Gastrocnemius medialis (tissue), 4 donors: ENCODE results near the gene FGF14.

Experiments
- CTCF ChIP-seq, 5 experiments: fragments of 450-650 bp in 3 of 5; fragments of 200-600 bp in 2 of 5; sonication (generic) in 2 of 5; IDR thresholded peaks in 4 of 5; conservative IDR thresholded peaks in 1 of 5; 1 replicate in 4 of 5; 2 replicates in 1 of 5; pipeline ENCODE4 v1.5.1; 2016 to 2019; ENCODE audit warnings: antibody characterized with exemption in 5 of 5, mild to moderate bottlenecking in 3 of 5, moderate library complexity in 3 of 5
- POLR2A ChIP-seq, 2 donors: fragments of 450-650 bp; IDR thresholded peaks; one replicate each; pipeline ENCODE4 v1.6.1; 2017; ENCODE audit warnings: antibody characterized with exemption in 2 of 2, mild to moderate bottlenecking in 2 of 2, moderate library complexity in 2 of 2

DNA sequence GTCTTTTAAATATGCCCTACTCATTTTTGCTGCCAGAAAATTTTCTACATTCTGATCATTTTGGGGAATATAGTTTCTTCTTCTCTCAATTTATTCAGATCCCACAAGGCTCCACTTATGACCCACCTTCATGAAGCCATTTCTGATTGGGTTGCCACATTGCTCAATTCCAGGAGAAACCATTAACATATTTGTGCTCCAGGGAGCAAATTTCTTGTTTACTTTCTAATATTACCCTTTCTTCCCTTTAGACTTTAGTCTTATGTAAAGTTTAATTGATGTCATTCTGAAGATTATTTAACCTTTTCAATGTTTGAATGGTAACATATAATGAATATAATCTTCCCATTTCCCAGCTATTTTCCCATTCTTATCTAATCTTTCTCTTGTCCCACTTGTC is 617.5 kb downstream of the FGF14 start:
- TF ChIP-seq CTCF (IDR thresholded peaks at IDR 0.05 in 4 of 5, conservative IDR thresholded peaks at IDR 0.05 in 1 of 5) (no peak), POLR2A (IDR thresholded peaks at IDR 0.05) (no peak)
